UCSD-AML1 (cell line): ENCODE results near the gene PNMT.

Source experiments
- DNase-seq: peaks from one replicate; lab custom pipeline; 2025; ENCODE audit not compliant: unreplicated experiment; lab: John Stamatoyannopoulos, UW

The PNMT gene

GRCh38 chr17:39667945-39668924 is at the start of gene PNMT:
PNMT (plus strand) TSS chr17:39668453; CDS start chr17:39668476, 23 bp downstream.
- peak; percentile 64 for DNase-seq

GRCh38 chr17:39618956-39619785 is 49.1 kb upstream of the PNMT start:
- DNase-seq = no peak

GRCh38 chr17:39619786-39620101 is 48.5 kb upstream of the PNMT start:
- no peak for DNase-seq

GRCh38 chr17:39621523-39622379 is 46.5 kb upstream of the PNMT start:
- peak; percentile 87 for DNase-seq

GRCh38 chr17:39622380-39623006 is 45.8 kb upstream of the PNMT start:
- DNase-seq = no peak

- peak; percentile 84 for DNase-seq
Measured at GRCh38 chr17:39623356-39623950, 44.8 kb upstream of the PNMT start.

GRCh38 chr17:39624313-39624712 is 43.9 kb upstream of the PNMT start:
- no peak for DNase-seq

GRCh38 chr17:39625198-39625785 is 43.0 kb upstream of the PNMT start:
- no peak for DNase-seq

GRCh38 chr17:39626171-39627046 is 41.8 kb upstream of the PNMT start, which contains the start of gene PPP1R1B:
PPP1R1B (plus strand) TSS chr17:39626952; CDS start chr17:39627393, 441 bp downstream.
- DNase-seq = no peak

GRCh38 chr17:39627047-39627711 is 41.1 kb upstream of the PNMT start:
- DNase-seq = no peak

- DNase-seq = no peak
Measured at GRCh38 chr17:39627712-39628516, 40.3 kb upstream of the PNMT start.

GRCh38 chr17:39628655-39629493 is 39.4 kb upstream of the PNMT start:
- DNase-seq = no peak

GRCh38 chr17:39629494-39629880 is 38.8 kb upstream of the PNMT start:
- no peak for DNase-seq

GRCh38 chr17:39629898-39630297 is 38.4 kb upstream of the PNMT start:
- no peak for DNase-seq

- peak; percentile 34 for DNase-seq
Measured at GRCh38 chr17:39631403-39631802, 36.9 kb upstream of the PNMT start.

- peak; percentile 31 for DNase-seq
Measured at GRCh38 chr17:39632153-39632941, 35.9 kb upstream of the PNMT start.
